ENCODE results near the gene ASTN2. TPM values are rescaled to one million over a fixed set of nuclear protein-coding genes. Genes with fewer than 3 reads are reported as not detected.

ASTN2 gene
- total RNA-seq, 1 experiment from 2014 or later, result 4.8 TPM

GRCh38 chr9:116928884-116929283 lies 486.0 kb downstream of the ASTN2 start:
- RAD21 ChIA-PET (ENCODE audit: low non-redundant PET in 1 of 2, low total read pairs in 2 of 2, uncharacterized antibody in 2 of 2, unreplicated experiment in 2 of 2), result no interaction called here

More at GRCh38 chr9:116928884-116929283, 486.0 kb downstream of the ASTN2 start:
- no TSS peak for BruUV-seq (replicated peaks)
- no peaks in the 10 kb centered on the region for H3K79me2 ChIP-seq (ENCODE audit: insufficient read depth, low read length)
- DNase-seq (ENCODE audit: low read depth, low spot score), result no peak
- no peaks in the 10 kb centered on the region for H4K20me1 ChIP-seq (ENCODE audit: insufficient read depth)
- peaks cover 4% of the 10 kb centered on the region; the same call in 1 of the 2 replicates for H3K27me3 ChIP-seq (ENCODE audit: insufficient read depth, low read length)
- H3K9me2 ChIP-seq (ENCODE audit: insufficient read depth), result no peaks in the 10 kb centered on the region
- intact Hi-C loops (cut with micrococcal nuclease), result no loop called here
- H2AFZ ChIP-seq (ENCODE audit: low read depth, low read length, poor library complexity, severe bottlenecking), result no peak overlapping the region
- no peak overlapping the region for H3K4me2 ChIP-seq (ENCODE audit: low read length)
- no peaks in the 10 kb centered on the region for H3K36me3 ChIP-seq (ENCODE audit: control insufficient read depth in 1 of 2, insufficient read depth in 2 of 2, low read length in 2 of 2)
- ATAC-seq, result no peak
- ChIA-PET POLR2A (no interaction called here), CTCF (no interaction called here)
- no peak overlapping the region for H3K27ac ChIP-seq (ENCODE audit: low read depth, low read length)
- no peak overlapping the region for H3K9ac ChIP-seq (ENCODE audit: low read length)
- H3K4me3 ChIP-seq (replicated peaks in 1 of 2; ENCODE audit: low read depth in 1 of 2, low read length in 2 of 2), result no peak overlapping the region
- H3K4me1 ChIP-seq (ENCODE audit: control insufficient read depth in 1 of 2, insufficient read depth in 2 of 2, low read length in 2 of 2), result no peaks in the 10 kb centered on the region
- H3K9me3 ChIP-seq (ENCODE audit: control insufficient read depth in 1 of 2, insufficient read depth in 1 of 2, low read depth in 1 of 2, low read length in 2 of 2), result no peaks in the 10 kb centered on the region
- TF ChIP-seq RAD21 (IDR thresholded peaks at IDR 0.05; ENCODE audit: low read depth), result no peak
- TF ChIP-seq, protein P1, sequence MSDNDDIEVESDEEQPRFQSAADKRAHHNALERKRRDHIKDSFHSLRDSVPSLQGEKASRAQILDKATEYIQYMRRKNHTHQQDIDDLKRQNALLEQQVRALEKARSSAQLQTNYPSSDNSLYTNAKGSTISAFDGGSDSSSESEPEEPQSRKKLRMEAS (IDR thresholded peaks at IDR 0.05), result no peak
- no peak for TF ChIP-seq SRF (IDR thresholded peaks at IDR 0.05; ENCODE audit: low read depth)
- no peak for TF ChIP-seq FOSL1 (IDR thresholded peaks at IDR 0.05; ENCODE audit: low read depth)
- TF ChIP-seq ZNF274 (IDR thresholded peaks at IDR 0.05; ENCODE audit: low read depth, low read length), result no peak
- no peak for TF ChIP-seq SP1 (IDR thresholded peaks at IDR 0.05; ENCODE audit: low read depth)
- TF ChIP-seq, protein P2, sequence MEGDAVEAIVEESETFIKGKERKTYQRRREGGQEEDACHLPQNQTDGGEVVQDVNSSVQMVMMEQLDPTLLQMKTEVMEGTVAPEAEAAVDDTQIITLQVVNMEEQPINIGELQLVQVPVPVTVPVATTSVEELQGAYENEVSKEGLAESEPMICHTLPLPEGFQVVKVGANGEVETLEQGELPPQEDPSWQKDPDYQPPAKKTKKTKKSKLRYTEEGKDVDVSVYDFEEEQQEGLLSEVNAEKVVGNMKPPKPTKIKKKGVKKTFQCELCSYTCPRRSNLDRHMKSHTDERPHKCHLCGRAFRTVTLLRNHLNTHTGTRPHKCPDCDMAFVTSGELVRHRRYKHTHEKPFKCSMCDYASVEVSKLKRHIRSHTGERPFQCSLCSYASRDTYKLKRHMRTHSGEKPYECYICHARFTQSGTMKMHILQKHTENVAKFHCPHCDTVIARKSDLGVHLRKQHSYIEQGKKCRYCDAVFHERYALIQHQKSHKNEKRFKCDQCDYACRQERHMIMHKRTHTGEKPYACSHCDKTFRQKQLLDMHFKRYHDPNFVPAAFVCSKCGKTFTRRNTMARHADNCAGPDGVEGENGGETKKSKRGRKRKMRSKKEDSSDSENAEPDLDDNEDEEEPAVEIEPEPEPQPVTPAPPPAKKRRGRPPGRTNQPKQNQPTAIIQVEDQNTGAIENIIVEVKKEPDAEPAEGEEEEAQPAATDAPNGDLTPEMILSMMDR (IDR thresholded peaks at IDR 0.05 in 2 of 3, conservative IDR thresholded peaks at IDR 0.05 in 1 of 3; ENCODE audit: borderline replicate concordance in 1 of 3, insufficient read depth in 1 of 3, low read depth in 2 of 3, low read length in 2 of 3), result no peak
- no peak for TF ChIP-seq ELF1 (IDR thresholded peaks at IDR 0.05; ENCODE audit: borderline replicate concordance, low read depth)
- TF ChIP-seq POLR2A (IDR thresholded peaks at IDR 0.05; ENCODE audit: borderline replicate concordance, extremely low read depth, insufficient read depth, insufficient read length), result no peak
- no peak for TF ChIP-seq POLR2AphosphoS5 (IDR thresholded peaks at IDR 0.05; ENCODE audit: low read depth, low read length)
- TF ChIP-seq EZH2phosphoT487 (IDR thresholded peaks at IDR 0.05; ENCODE audit: borderline replicate concordance), result no peak
- no peak for TF ChIP-seq ATF3 (IDR thresholded peaks at IDR 0.05)
- TF ChIP-seq EGR1 (IDR thresholded peaks at IDR 0.05; ENCODE audit: low read depth), result no peak
- TF ChIP-seq JUND (IDR thresholded peaks at IDR 0.05), result no peak
- TF ChIP-seq SIN3A (IDR thresholded peaks at IDR 0.05; ENCODE audit: low read depth), result no peak
